Endothelial cell of umbilical vein (primary cell): ENCODE data around the gene NPDC1. TPM values are rescaled to one million over a fixed set of nuclear protein-coding genes. Genes with fewer than 3 reads are reported as not detected.
A peak's percentile ranks its signal among the peaks of the same experiment; 100 is the strongest.

Experiments used
- BruUV-seq: library from RNA; stranded (reverse); fragments of 400-500 nt; replicated peaks from 2 replicates; lab custom pipeline; 2021; lab: Mats Ljungman, UMichigan
- CTCF ChIA-PET: fragments of 300-600, 350-600 bp; sonication (Branson Sonifier 250); formaldehyde crosslinking; loops from one replicate; lab custom pipeline; 2021; ENCODE audit warnings: antibody characterized with exemption, inconsistent platforms; lab: Charles Lee
- POLR2A ChIA-PET: fragments of 300-600, 350-600 bp; sonication (Branson Sonifier 250); formaldehyde crosslinking; loops from one replicate; lab custom pipeline; 2021; ENCODE audit warnings: antibody characterized with exemption, inconsistent platforms; lab: Charles Lee
- DNase-seq: peaks from one replicate; pipeline ENCODE4 v3.0.0-alpha.2; 2011; ENCODE audit warnings: low read depth, low spot score
- FAIRE-seq: peaks from 2 replicates; lab custom pipeline; 2011; peaks lifted over from hg19 to GRCh38; lab: Jason Lieb, UNC
- H2AFZ ChIP-seq: 2 replicates; pipeline ENCODE4 v1.6.0; 2012; ENCODE audit warnings: low read depth, low read length, control low read depth, inconsistent platforms
- H3K27ac ChIP-seq: 2 replicates; pipeline ENCODE4 v1.5.1; 2011; ENCODE audit warnings: low read depth, mild to moderate bottlenecking, control low read depth, low read length, moderate library complexity; ENCODE audit not compliant: insufficient read depth
- H3K27me3 ChIP-seq, 2 experiments: 2 replicates each; pipeline versions ENCODE4 v1.6.0 to v1.6.1; 2011; ENCODE audit warnings: low read length in 2 of 2, mixed read lengths in 1 of 2; ENCODE audit not compliant: control insufficient read depth in 2 of 2, insufficient read depth in 2 of 2
- H3K36me3 ChIP-seq, 2 experiments: 2 replicates in 1 of 2; 3 replicates in 1 of 2; pipeline ENCODE4 v1.5.1; 2011; ENCODE audit warnings: low read length in 2 of 2, mild to moderate bottlenecking in 1 of 2, moderate library complexity in 1 of 2; ENCODE audit not compliant: control insufficient read depth in 2 of 2, insufficient read depth in 2 of 2; ENCODE audit errors: extremely low read depth in 1 of 2
- H3K4me1 ChIP-seq: 3 replicates; pipeline ENCODE4 v1.5.1; 2011; ENCODE audit warnings: mild to moderate bottlenecking, low read length; ENCODE audit not compliant: control insufficient read depth, insufficient read depth; ENCODE audit errors: extremely low read depth
- H3K4me2 ChIP-seq: 2 replicates; pipeline ENCODE4 v1.6.1; 2011; ENCODE audit warnings: low read length, control low read depth, mixed read lengths; ENCODE audit not compliant: insufficient read depth
- H3K4me3 ChIP-seq, 3 experiments: fragments of 200-600 bp in 1 of 3; sonication (generic), shearing (Covaris generic) in 1 of 3; replicated peaks in 1 of 3; 2 replicates each; pipeline ENCODE4 v1.5.1; 2011 to 2016; ENCODE audit warnings: control low read depth in 3 of 3, low read length in 3 of 3, mild to moderate bottlenecking in 2 of 3, inconsistent platforms in 1 of 3, low read depth in 1 of 3, moderate library complexity in 1 of 3; ENCODE audit not compliant: insufficient read depth in 1 of 3
- H3K79me2 ChIP-seq: 2 replicates; pipeline ENCODE4 v1.6.0; 2012; ENCODE audit warnings: low read length, inconsistent platforms; ENCODE audit not compliant: control insufficient read depth, insufficient read depth
- H3K9ac ChIP-seq: replicated peaks from 2 replicates; pipeline ENCODE3; 2011; ENCODE audit warnings: low read length, control low read depth; ENCODE audit not compliant: insufficient read depth; ENCODE audit errors: extremely low read depth
- H3K9me1 ChIP-seq: replicated peaks from 3 replicates; pipeline ENCODE4 v1.6.0; 2011; ENCODE audit warnings: mild to moderate bottlenecking, low read length; ENCODE audit not compliant: control insufficient read depth, insufficient read depth; ENCODE audit errors: extremely low read depth
- H3K9me3 ChIP-seq: replicated peaks from 2 replicates; pipeline ENCODE4 v1.5.1; 2012; ENCODE audit warnings: low read length, inconsistent platforms; ENCODE audit not compliant: control insufficient read depth, insufficient read depth
- H4K20me1 ChIP-seq: replicated peaks from 2 replicates; pipeline ENCODE3; 2011; ENCODE audit warnings: mild to moderate bottlenecking, low read length; ENCODE audit not compliant: control insufficient read depth, insufficient read depth; ENCODE audit errors: extremely low read depth
- CTCF ChIP-seq, 2 donors: IDR thresholded peaks; 1 replicate in 1 of 2; 2 replicates in 1 of 2; pipeline ENCODE4 v1.5.1; 2011; ENCODE audit warnings: low read length in 2 of 2, mild to moderate bottlenecking in 2 of 2, moderate library complexity in 2 of 2, control low read depth in 1 of 2, inconsistent platforms in 1 of 2, low read depth in 1 of 2; ENCODE audit not compliant: insufficient read depth in 1 of 2; ENCODE audit errors: extremely low read depth in 1 of 2
- EZH2 ChIP-seq: IDR thresholded peaks from 2 replicates; pipeline ENCODE4 v1.6.1; 2012; ENCODE audit warnings: borderline replicate concordance, low read depth, mild to moderate bottlenecking, moderate library complexity, low read length, inconsistent platforms; ENCODE audit not compliant: severe bottlenecking
- FOS ChIP-seq: IDR thresholded peaks from 2 replicates; pipeline ENCODE4 v1.6.1; 2011; ENCODE audit warnings: mild to moderate bottlenecking, low read length, moderate library complexity, borderline replicate concordance; ENCODE audit not compliant: insufficient read depth
- GATA2 ChIP-seq: IDR thresholded peaks from 2 replicates; pipeline ENCODE4 v1.7.0; 2011; ENCODE audit warnings: low read depth, mild to moderate bottlenecking, moderate library complexity, mixed read lengths, low read length; ENCODE audit not compliant: insufficient read length, insufficient read depth
- JUN ChIP-seq: IDR thresholded peaks from 2 replicates; pipeline ENCODE4 v1.6.1; 2011; ENCODE audit warnings: borderline replicate concordance, low read depth; ENCODE audit not compliant: insufficient read length, insufficient read depth
- MAX ChIP-seq: IDR thresholded peaks from 2 replicates; pipeline ENCODE4 v1.6.1; 2011; ENCODE audit not compliant: insufficient read depth, insufficient read length
- MYC ChIP-seq: IDR thresholded peaks from one replicate; pipeline ENCODE4 v1.6.1; 2011; ENCODE audit warnings: mild to moderate bottlenecking, low read depth, low read length
- POLR2A ChIP-seq: IDR thresholded peaks from 2 replicates; pipeline ENCODE4 v1.6.1; 2012; ENCODE audit warnings: low read depth, mild to moderate bottlenecking, control low read depth, low read length
- POLR2AphosphoS5 ChIP-seq: IDR thresholded peaks from 2 replicates; pipeline ENCODE4 v1.6.1; 2012; ENCODE audit warnings: low read depth, mild to moderate bottlenecking, control low read depth, low read length, moderate library complexity; ENCODE audit not compliant: insufficient read depth
- dilution Hi-C: fragments of 300-500 bp; cut with MboI; formaldehyde crosslinking; loops from one replicate; pipeline ENCODE4 v1.15.0; 2019; ENCODE audit warnings: low sequenced_read_pairs; ENCODE audit not compliant: extremely low pct_ligation_motif_present
- intact Hi-C: fragments of 100-400 bp; cut with micrococcal nuclease; formaldehyde crosslinking; loops from one replicate; pipeline ENCODE4 v1.10.0; 2022
- polyA plus RNA-seq, 4 experiments: library from polyadenylated mRNA; depleted of rRNA in 3 of 4; stranded (reverse) in 3 of 4; unstranded in 1 of 4; fragments of >200 nt; gene quantifications; 2 replicates each; pipeline versions ENCODE4 v1.2.1 to v1.2.3, GENCODE V29; 2011 to 2012; ENCODE audit warnings: missing spikeins in 1 of 4
- total RNA-seq: library from RNA; stranded (reverse); gene quantifications from 2 replicates; pipeline ENCODE4 v1.2.3, GENCODE V29; 2021

The NPDC1 gene
- total and polyA plus RNA-seq, 2 donors (not counting 3 experiments of a cell fraction or from before 2014, with no cell fraction given) = 115 to 181 TPM

- Histone ChIP-seq H3K9me3 (no peaks in the 10 kb centered on the region), H2AFZ (no peak overlapping the region), H3K9me1 (no peaks in the 10 kb centered on the region), H3K27me3 (no peaks in the 10 kb centered on the region), H3K79me2 (peaks cover 9% of the 10 kb centered on the region), H4K20me1 (no peaks in the 10 kb centered on the region), H3K9ac (no peak overlapping the region), H3K4me3 (peak overlapping the region; percentile 37 to 49 (median 39)), H3K4me1 (peaks cover 11% of the 10 kb centered on the region), H3K36me3 (no peaks in the 10 kb centered on the region), H3K4me2 (peak overlapping the region; percentile 69), H3K27ac (no peak overlapping the region)
- dilution Hi-C loops (no loop called here), intact Hi-C loops (no loop called here)
- FAIRE-seq = no peak
- ChIA-PET CTCF (interaction anchor here (1.0 to 8.0 kb wide), 8 partner anchors 14 to 122 kb away, joined by 3 to 152 read pairs (median 4); partner anchors contain the start of genes ABCA2 and NPDC1), POLR2A (interaction anchor here (0.9 kb wide), 1 partner anchor 17 kb away, joined by 4 read pairs; the partner anchor contains the start of gene MAN1B1)
- DNase-seq = no peak
- TF ChIP-seq JUN = no peak
- TF ChIP-seq POLR2AphosphoS5 = no peak
- TF ChIP-seq MYC = no peak
- no peak for TF ChIP-seq MAX
- TF ChIP-seq POLR2A = no peak
- TF ChIP-seq GATA2 = no peak
- TF ChIP-seq FOS = no peak
- TF ChIP-seq EZH2 = no peak
- TF ChIP-seq CTCF (IDR thresholded peaks at IDR 0.05; ENCODE audit: extremely low read depth in 1 of 2, insufficient read depth in 1 of 2, low read depth in 1 of 2, low read length in 2 of 2) = no peak
- BruUV-seq = no TSS peak
These were observed 23.6 kb upstream of the NPDC1 start for GRCh38 chr9:137069508-137070091.
